KMS-11 (cell line): Measurements from ENCODE around the gene OR4D10.

Source experiments
- H2AFZ ChIP-seq: fragments of 200-600 bp; sonication (generic); 2 replicates; pipeline ENCODE4 v1.6.1; 2016; ENCODE audit warnings: antibody characterized with exemption, mixed run types, low read depth
- H3K27ac ChIP-seq: fragments of 200-600 bp; sonication (generic); 2 replicates; pipeline ENCODE4 v1.6.1; 2016; ENCODE audit warnings: mild to moderate bottlenecking, mixed run types
- H3K27me3 ChIP-seq: fragments of 200-600 bp; sonication (generic); 2 replicates; pipeline ENCODE4 v1.6.1; 2017; ENCODE audit warnings: mild to moderate bottlenecking, low read depth, mixed run types, moderate library complexity; ENCODE audit not compliant: insufficient read depth
- H3K36me3 ChIP-seq: fragments of 200-600 bp; sonication (generic); 2 replicates; pipeline ENCODE4 v1.6.1; 2017; ENCODE audit warnings: mild to moderate bottlenecking, mixed run types; ENCODE audit not compliant: insufficient read depth
- H3K4me1 ChIP-seq: fragments of 200-600 bp; sonication (generic); 2 replicates; pipeline ENCODE4 v1.6.1; 2016; ENCODE audit warnings: mild to moderate bottlenecking, low read depth, mixed run types; ENCODE audit not compliant: poor library complexity, severe bottlenecking
- H3K4me2 ChIP-seq: fragments of 200-600 bp; sonication (generic); 2 replicates; pipeline ENCODE4 v1.7.0; 2016; ENCODE audit warnings: mild to moderate bottlenecking, mixed run types
- H3K4me3 ChIP-seq: fragments of 200-600 bp; sonication (generic); IDR thresholded peaks from 2 replicates; pipeline ENCODE4 v1.6.1; 2017; ENCODE audit warnings: low read depth, low read length, mixed read lengths; ENCODE audit not compliant: insufficient read depth
- H3K79me2 ChIP-seq: fragments of 200-600 bp; sonication (generic); 2 replicates; pipeline ENCODE4 v1.6.1; 2016; ENCODE audit warnings: low read depth, mixed run types; ENCODE audit not compliant: insufficient read depth
- H3K9ac ChIP-seq: fragments of 200-600 bp; sonication (generic); 2 replicates; pipeline ENCODE4 v1.6.1; 2016; ENCODE audit warnings: mild to moderate bottlenecking, mixed run types
- H4K20me1 ChIP-seq: fragments of 200-600 bp; sonication (generic); 2 replicates; pipeline ENCODE4 v1.6.1; 2016; ENCODE audit warnings: mild to moderate bottlenecking, mixed run types; ENCODE audit not compliant: insufficient read depth
- CTCF ChIP-seq: fragments of 200-600 bp; sonication (generic); conservative IDR thresholded peaks from 2 replicates; pipeline ENCODE4 v1.6.1; 2017; ENCODE audit warnings: low read depth, mild to moderate bottlenecking, antibody characterized with exemption, low read length, moderate library complexity, mixed read lengths

Gene OR4D10

DNA sequence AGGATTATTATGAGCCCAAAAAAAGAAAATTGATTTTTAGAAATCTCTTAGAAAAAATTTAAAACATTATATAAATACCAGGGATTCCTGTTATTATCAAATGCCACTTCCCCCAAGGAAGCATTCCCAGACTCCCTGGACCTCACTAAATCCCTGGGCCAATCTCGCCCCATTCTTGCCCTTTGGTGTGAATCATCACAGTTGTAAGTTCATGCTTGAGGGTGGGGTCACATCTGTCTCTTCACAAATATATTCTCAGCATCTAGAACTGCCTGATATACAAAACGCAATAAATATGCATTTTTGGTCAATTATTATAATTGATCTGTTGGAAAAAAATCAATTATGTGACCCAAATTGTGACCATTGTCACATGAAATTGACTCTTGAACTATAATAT lies 24.6 kb upstream of the OR4D10 start:
- no peak overlapping the region for H2AFZ ChIP-seq
- H3K27ac ChIP-seq: no peak overlapping the region
- H4K20me1 ChIP-seq: no peaks in the 10 kb centered on the region
- H3K4me3 ChIP-seq: no peak overlapping the region
- no peaks in the 10 kb centered on the region for H3K4me1 ChIP-seq
- TF ChIP-seq CTCF: no peak
- H3K4me2 ChIP-seq: no peak overlapping the region
- no peaks in the 10 kb centered on the region for H3K36me3 ChIP-seq
- H3K27me3 ChIP-seq: no peaks in the 10 kb centered on the region
- H3K79me2 ChIP-seq: no peaks in the 10 kb centered on the region
- H3K9ac ChIP-seq: no peak overlapping the region

- H3K4me3 ChIP-seq: no peak within 1 kb of the TSS
- no peak within 1 kb of the TSS for H3K27ac ChIP-seq
- H3K4me1 ChIP-seq: no peaks in the 10 kb centered on the region
- no peaks in the 10 kb centered on the region for H3K36me3 ChIP-seq
- H3K27me3 ChIP-seq: no peaks in the 10 kb centered on the region
- H3K79me2 ChIP-seq: no peaks in the 10 kb centered on the region
- no peak for TF ChIP-seq CTCF
- H3K4me2 ChIP-seq: no peak within 1 kb of the TSS
- H2AFZ ChIP-seq: no peak within 1 kb of the TSS
- no peak within 1 kb of the TSS for H3K9ac ChIP-seq
- no peaks in the 10 kb centered on the region for H4K20me1 ChIP-seq
These were observed 16.5 kb upstream of the OR4D10 start, which contains the start of gene OR4D6 for GRCh38 chr11:59456661-59457060. OR4D6 (plus strand) TSS chr11:59456961; CDS start chr11:59456961, 0 bp downstream.

DNA sequence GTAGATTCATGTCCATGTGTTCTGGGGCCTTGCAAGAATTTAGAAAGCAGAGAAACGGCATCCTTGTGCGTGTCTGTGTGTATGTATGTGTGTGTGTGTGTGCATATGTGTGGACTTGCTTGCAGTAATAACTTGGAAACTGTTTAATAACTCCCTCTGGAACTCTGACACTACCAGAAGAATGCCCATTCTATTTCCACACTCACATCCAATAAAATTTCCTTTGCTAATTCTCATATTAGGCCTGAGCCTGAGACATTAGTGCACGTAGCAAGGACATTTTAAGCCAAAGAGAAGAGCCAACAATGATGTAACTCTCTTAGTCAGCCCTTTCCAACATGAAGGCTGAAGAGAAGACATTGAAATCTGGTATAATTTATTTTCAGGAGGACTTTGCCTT lies 13.2 kb upstream of the OR4D10 start:
- Histone ChIP-seq H3K27me3 (no peaks in the 10 kb centered on the region), H3K36me3 (no peaks in the 10 kb centered on the region), H3K9ac (no peak overlapping the region), H4K20me1 (no peaks in the 10 kb centered on the region), H3K79me2 (no peaks in the 10 kb centered on the region), H2AFZ (no peak overlapping the region), H3K27ac (no peak overlapping the region), H3K4me1 (no peaks in the 10 kb centered on the region), H3K4me3 (no peak overlapping the region), H3K4me2 (no peak overlapping the region)
- no peak for TF ChIP-seq CTCF

DNA sequence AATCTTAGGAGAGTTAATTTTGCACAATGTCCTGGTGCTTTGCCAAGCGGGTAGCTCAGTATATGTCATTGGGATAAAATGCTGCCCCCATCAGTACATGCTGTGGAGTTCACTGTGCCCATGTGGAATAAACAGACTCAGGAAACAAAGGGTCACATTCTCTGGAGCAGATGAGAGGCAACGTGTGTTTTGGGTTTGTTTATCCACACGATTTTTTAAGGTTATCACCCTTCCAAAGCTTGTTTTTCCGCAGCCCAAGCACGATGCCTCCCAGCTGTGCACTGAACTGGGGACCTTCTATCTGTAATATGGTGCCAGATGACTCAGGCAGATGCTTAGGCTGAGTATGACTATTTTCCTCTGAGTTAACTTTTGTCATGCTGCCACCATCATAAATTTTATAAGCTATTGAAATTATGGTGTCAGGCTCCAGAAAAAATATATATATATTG lies 9.9 kb upstream of the OR4D10 start:
- no peak for TF ChIP-seq CTCF
- H3K36me3 ChIP-seq: no peaks in the 10 kb centered on the region
- H3K4me2 ChIP-seq: no peak overlapping the region
- H3K4me1 ChIP-seq: no peaks in the 10 kb centered on the region
- H3K4me3 ChIP-seq: no peak overlapping the region
- H3K9ac ChIP-seq: no peak overlapping the region
- H3K79me2 ChIP-seq: no peaks in the 10 kb centered on the region
- H3K27ac ChIP-seq: no peak overlapping the region
- no peaks in the 10 kb centered on the region for H3K27me3 ChIP-seq
- H4K20me1 ChIP-seq: no peaks in the 10 kb centered on the region
- H2AFZ ChIP-seq: no peak overlapping the region
